Panc1 (cell line): ENCODE measurements around the gene CDH13. TPM values are rescaled to one million over a fixed set of nuclear protein-coding genes. Genes with fewer than 3 reads are reported as not detected.

Experiments
- ATAC-seq: fragments of 200-7000 bp; cut with Tn5 transposase; 2 replicates; pipeline ENCODE4 v1.9.1; 2020; ENCODE audit warnings: mild to moderate bottlenecking, moderate library complexity
- BruUV-seq: library from RNA; stranded (reverse); fragments of 400-500 nt; replicated peaks from 2 replicates; lab custom pipeline; 2021; lab: Mats Ljungman, UMichigan
- CTCF ChIA-PET: fragments of 300-600 bp; sonication (Branson Sonifier 250); formaldehyde crosslinking; loops from one replicate; lab custom pipeline; 2022; ENCODE audit warnings: antibody characterized with exemption; lab: Charles Lee
- POLR2A ChIA-PET: fragments of 300-600 bp; sonication (Branson Sonifier 250); formaldehyde crosslinking; loops from one replicate; lab custom pipeline; 2022; ENCODE audit warnings: antibody characterized with exemption; lab: Charles Lee
- DNase-seq: peaks from one replicate; pipeline ENCODE4 v3.0.0-alpha.2; 2010; ENCODE audit warnings: low read depth, low spot score
- H3K27ac ChIP-seq: 2 replicates; pipeline ENCODE4 v1.5.1; 2011; ENCODE audit warnings: mild to moderate bottlenecking, low read length, inconsistent platforms
- H3K27me3 ChIP-seq: fragments of 200-500 bp; sonication (Bioruptor generic); 2 replicates; pipeline ENCODE4 v1.6.0; 2014; ENCODE audit warnings: low read length, inconsistent platforms; ENCODE audit not compliant: control insufficient read depth, insufficient read depth
- H3K36me3 ChIP-seq: fragments of 200-500 bp; sonication (Bioruptor generic); 2 replicates; pipeline ENCODE4 v1.5.1; 2014; ENCODE audit warnings: inconsistent platforms, mild to moderate bottlenecking, low read length, moderate library complexity; ENCODE audit not compliant: control insufficient read depth, insufficient read depth
- H3K4me1 ChIP-seq: 2 replicates; pipeline ENCODE4 v1.5.1; 2011; ENCODE audit warnings: inconsistent platforms, mild to moderate bottlenecking, low read length, moderate library complexity; ENCODE audit not compliant: control insufficient read depth, insufficient read depth
- H3K4me3 ChIP-seq, 2 experiments: 2 replicates each; pipeline ENCODE4 v1.5.1; 2011 to 2012; ENCODE audit warnings: low read depth in 2 of 2, low read length in 2 of 2, mild to moderate bottlenecking in 2 of 2, inconsistent platforms in 1 of 2, moderate library complexity in 1 of 2
- H3K9me3 ChIP-seq: fragments of 200-500 bp; sonication (Bioruptor generic); 2 replicates; pipeline ENCODE4 v1.5.1; 2014; ENCODE audit warnings: low read depth, mild to moderate bottlenecking, inconsistent platforms, low read length, moderate library complexity; ENCODE audit not compliant: control insufficient read depth, insufficient read depth
- POLR2AphosphoS5 ChIP-seq: IDR thresholded peaks from 2 replicates; pipeline ENCODE4 v1.6.1; 2012; ENCODE audit warnings: mild to moderate bottlenecking, low read depth, low read length, moderate library complexity
- SIN3A ChIP-seq: IDR thresholded peaks from 2 replicates; pipeline ENCODE4 v1.6.1; 2012; ENCODE audit warnings: low read depth, mild to moderate bottlenecking, low read length, moderate library complexity, borderline replicate concordance; ENCODE audit not compliant: insufficient read depth
- TCF7L2 ChIP-seq: IDR thresholded peaks from 2 replicates; pipeline ENCODE4 v1.6.1; 2011; ENCODE audit warnings: mild to moderate bottlenecking, low read depth, low read length, inconsistent platforms
- in situ Hi-C: cut with HindIII; loops from 2 replicates; pipeline ENCODE4 v1.10.0; 2016; ENCODE audit warnings: low sequenced_read_pairs, low pct_unique_long_range_greater_than_20kb
- intact Hi-C: fragments of 100-400 bp; cut with micrococcal nuclease; formaldehyde crosslinking; loops from one replicate; pipeline ENCODE4 v1.10.0; 2022; ENCODE audit not compliant: unreplicated experiment
- total RNA-seq: library from RNA; stranded (reverse); gene quantifications from one replicate; pipeline ENCODE4 v1.2.1, GENCODE V29; 2021; ENCODE audit not compliant: unreplicated experiment
- TF ChIP-seq, protein P1 (sequence below), 2 experiments: IDR thresholded peaks; 2 replicates each; pipeline ENCODE4 v1.6.1; 2011 to 2012; ENCODE audit warnings: low read depth in 2 of 2, control low read depth in 1 of 2, low read length in 1 of 2, mild to moderate bottlenecking in 1 of 2, moderate library complexity in 1 of 2; ENCODE audit not compliant: insufficient read depth in 1 of 2
- TF ChIP-seq, protein P2 (sequence below): fragments of 450-650 bp; IDR thresholded peaks from 2 replicates; pipeline ENCODE4 v1.5.1; 2017; ENCODE audit warnings: mild to moderate bottlenecking

Gene CDH13
- total RNA-seq, 1 experiment from 2014 or later, result not detected

DNA sequence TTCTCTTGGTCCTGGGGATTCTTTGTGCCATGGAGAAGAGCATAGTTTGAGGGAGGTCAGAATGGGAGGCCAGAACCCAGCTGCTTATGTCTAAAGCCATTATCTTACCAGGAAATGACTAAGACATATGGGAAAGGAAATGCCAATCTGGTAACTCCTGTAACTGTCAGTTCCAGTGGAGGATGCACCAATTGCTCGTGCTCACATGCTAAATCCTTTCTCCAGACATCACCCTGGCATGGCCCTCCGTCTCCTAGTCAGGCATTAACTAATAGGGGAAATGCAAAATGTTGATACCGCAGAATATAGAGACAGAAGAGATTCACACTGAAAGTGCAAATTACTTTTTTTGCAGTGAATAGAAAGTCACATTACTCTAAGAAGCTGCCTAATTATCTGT is 925.5 kb downstream of the CDH13 start:
- in situ Hi-C loops (no loop called here), intact Hi-C loops (no loop called here)
- Histone ChIP-seq H3K4me3 (no peak overlapping the region), H3K4me1 (no peaks in the 10 kb centered on the region), H3K9me3 (no peaks in the 10 kb centered on the region), H3K27ac (no peak overlapping the region), H3K27me3 (no peaks in the 10 kb centered on the region; the same call in 1 of the 2 replicates), H3K36me3 (no peaks in the 10 kb centered on the region)
- TF ChIP-seq, protein P1, sequence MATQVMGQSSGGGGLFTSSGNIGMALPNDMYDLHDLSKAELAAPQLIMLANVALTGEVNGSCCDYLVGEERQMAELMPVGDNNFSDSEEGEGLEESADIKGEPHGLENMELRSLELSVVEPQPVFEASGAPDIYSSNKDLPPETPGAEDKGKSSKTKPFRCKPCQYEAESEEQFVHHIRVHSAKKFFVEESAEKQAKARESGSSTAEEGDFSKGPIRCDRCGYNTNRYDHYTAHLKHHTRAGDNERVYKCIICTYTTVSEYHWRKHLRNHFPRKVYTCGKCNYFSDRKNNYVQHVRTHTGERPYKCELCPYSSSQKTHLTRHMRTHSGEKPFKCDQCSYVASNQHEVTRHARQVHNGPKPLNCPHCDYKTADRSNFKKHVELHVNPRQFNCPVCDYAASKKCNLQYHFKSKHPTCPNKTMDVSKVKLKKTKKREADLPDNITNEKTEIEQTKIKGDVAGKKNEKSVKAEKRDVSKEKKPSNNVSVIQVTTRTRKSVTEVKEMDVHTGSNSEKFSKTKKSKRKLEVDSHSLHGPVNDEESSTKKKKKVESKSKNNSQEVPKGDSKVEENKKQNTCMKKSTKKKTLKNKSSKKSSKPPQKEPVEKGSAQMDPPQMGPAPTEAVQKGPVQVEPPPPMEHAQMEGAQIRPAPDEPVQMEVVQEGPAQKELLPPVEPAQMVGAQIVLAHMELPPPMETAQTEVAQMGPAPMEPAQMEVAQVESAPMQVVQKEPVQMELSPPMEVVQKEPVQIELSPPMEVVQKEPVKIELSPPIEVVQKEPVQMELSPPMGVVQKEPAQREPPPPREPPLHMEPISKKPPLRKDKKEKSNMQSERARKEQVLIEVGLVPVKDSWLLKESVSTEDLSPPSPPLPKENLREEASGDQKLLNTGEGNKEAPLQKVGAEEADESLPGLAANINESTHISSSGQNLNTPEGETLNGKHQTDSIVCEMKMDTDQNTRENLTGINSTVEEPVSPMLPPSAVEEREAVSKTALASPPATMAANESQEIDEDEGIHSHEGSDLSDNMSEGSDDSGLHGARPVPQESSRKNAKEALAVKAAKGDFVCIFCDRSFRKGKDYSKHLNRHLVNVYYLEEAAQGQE (IDR thresholded peaks at IDR 0.05; ENCODE audit: insufficient read depth in 1 of 2, low read depth in 2 of 2, low read length in 1 of 2), result no peak
- no peak for TF ChIP-seq SIN3A
- TF ChIP-seq TCF7L2, result no peak
- TF ChIP-seq, protein P2, sequence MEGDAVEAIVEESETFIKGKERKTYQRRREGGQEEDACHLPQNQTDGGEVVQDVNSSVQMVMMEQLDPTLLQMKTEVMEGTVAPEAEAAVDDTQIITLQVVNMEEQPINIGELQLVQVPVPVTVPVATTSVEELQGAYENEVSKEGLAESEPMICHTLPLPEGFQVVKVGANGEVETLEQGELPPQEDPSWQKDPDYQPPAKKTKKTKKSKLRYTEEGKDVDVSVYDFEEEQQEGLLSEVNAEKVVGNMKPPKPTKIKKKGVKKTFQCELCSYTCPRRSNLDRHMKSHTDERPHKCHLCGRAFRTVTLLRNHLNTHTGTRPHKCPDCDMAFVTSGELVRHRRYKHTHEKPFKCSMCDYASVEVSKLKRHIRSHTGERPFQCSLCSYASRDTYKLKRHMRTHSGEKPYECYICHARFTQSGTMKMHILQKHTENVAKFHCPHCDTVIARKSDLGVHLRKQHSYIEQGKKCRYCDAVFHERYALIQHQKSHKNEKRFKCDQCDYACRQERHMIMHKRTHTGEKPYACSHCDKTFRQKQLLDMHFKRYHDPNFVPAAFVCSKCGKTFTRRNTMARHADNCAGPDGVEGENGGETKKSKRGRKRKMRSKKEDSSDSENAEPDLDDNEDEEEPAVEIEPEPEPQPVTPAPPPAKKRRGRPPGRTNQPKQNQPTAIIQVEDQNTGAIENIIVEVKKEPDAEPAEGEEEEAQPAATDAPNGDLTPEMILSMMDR, result no peak
- TF ChIP-seq POLR2AphosphoS5, result no peak
- no TSS peak for BruUV-seq
- CTCF ChIA-PET, result no interaction called here
- DNase-seq, result no peak
- POLR2A ChIA-PET, result no interaction called here
- no peak for ATAC-seq

DNA sequence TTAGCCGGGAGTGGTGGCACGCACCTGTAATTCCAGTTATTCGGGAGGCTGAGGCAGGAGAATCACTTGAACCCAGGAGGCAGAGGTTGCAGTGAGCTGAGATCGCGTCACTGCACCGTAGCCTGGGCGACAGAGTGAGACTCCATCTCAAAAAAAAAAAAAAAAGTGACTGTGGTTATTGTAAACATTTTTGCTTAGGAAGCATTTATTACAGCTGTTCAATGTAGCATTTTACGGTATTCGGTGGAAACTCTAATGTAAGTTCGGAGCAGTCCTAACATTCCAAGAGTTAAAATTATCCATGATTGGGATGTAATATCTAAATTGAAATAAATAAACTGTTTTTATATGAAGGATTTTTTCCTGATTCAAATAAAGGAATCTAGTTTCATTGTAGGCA is 926.2 kb downstream of the CDH13 start:
- TF ChIP-seq POLR2AphosphoS5 (no peak), SIN3A (no peak), TCF7L2 (no peak)
- TF ChIP-seq, protein P1 (IDR thresholded peaks at IDR 0.05; ENCODE audit: insufficient read depth in 1 of 2, low read depth in 2 of 2, low read length in 1 of 2), result no peak
- TF ChIP-seq, protein P2, result no peak
- ATAC-seq (no peak), DNase-seq (no peak)
- Histone ChIP-seq H3K4me3 (no peak overlapping the region), H3K27me3 (no peaks in the 10 kb centered on the region; the same call in 1 of the 2 replicates), H3K4me1 (no peaks in the 10 kb centered on the region), H3K9me3 (no peaks in the 10 kb centered on the region), H3K36me3 (no peaks in the 10 kb centered on the region), H3K27ac (no peak overlapping the region)
- intact Hi-C loops, result no loop called here
- BruUV-seq, result no TSS peak
- ChIA-PET POLR2A (no interaction called here), CTCF (no interaction called here)
- in situ Hi-C loops, result no loop called here
